ENCODE data around the gene CASP1. TPM values are rescaled to one million over a fixed set of nuclear protein-coding genes. Genes with fewer than 3 reads are reported as not detected.
"Not testable (repeated sequence)": the region's sequence is repeated elsewhere in the genome, so short reads cannot be mapped to it uniquely, and the experiment has no call there.

Gene CASP1
- total RNA-seq, 1 experiment from 2014 or later: 0.62 TPM

GRCh38 chr11:105046898-105047579, 12.1 kb upstream of the CASP1 start:
- peak; percentile 65 for DNase-seq (ENCODE audit: extremely low read depth, low read depth)

- DNase-seq (ENCODE audit: extremely low read depth, low read depth): no peak
These were observed 10.8 kb upstream of the CASP1 start for GRCh38 chr11:105045676-105046296.

- DNase-seq (ENCODE audit: extremely low read depth, low read depth): not testable (repeated sequence)
These were observed 9.9 kb upstream of the CASP1 start, which contains the start of gene CARD16 for GRCh38 chr11:105044557-105045524. Gene CARD16 (minus strand): TSS chr11:105045335. CDS start chr11:105045297, 38 bp downstream.

GRCh38 chr11:105042178-105042577, 7.2 kb upstream of the CASP1 start:
- peak; percentile 14 for DNase-seq (ENCODE audit: extremely low read depth, low read depth)

- no peak for DNase-seq (ENCODE audit: extremely low read depth, low read depth)
These were observed 5.8 kb upstream of the CASP1 start for GRCh38 chr11:105040703-105041102.

GRCh38 chr11:105034388-105034787, 556 bp downstream of the CASP1 start:
- DNase-seq (ENCODE audit: extremely low read depth, low read depth): not testable (repeated sequence)

- DNase-seq (ENCODE audit: extremely low read depth, low read depth): no peak
These were observed 1.2 kb downstream of the CASP1 start for GRCh38 chr11:105033781-105034180.

- DNase-seq (ENCODE audit: extremely low read depth, low read depth): no peak
These were observed 1.6 kb downstream of the CASP1 start for GRCh38 chr11:105033343-105033742.

GRCh38 chr11:105032495-105032894, 2.4 kb downstream of the CASP1 start:
- DNase-seq (ENCODE audit: extremely low read depth, low read depth): no peak

GRCh38 chr11:105027678-105028077, 7.3 kb downstream of the CASP1 start:
- DNase-seq (ENCODE audit: extremely low read depth, low read depth): no peak

- no peak for DNase-seq (ENCODE audit: extremely low read depth, low read depth)
These were observed 10.6 kb downstream of the CASP1 start for GRCh38 chr11:105024394-105024793.

GRCh38 chr11:105023003-105023402, 11.9 kb downstream of the CASP1 start, which contains the start of gene CASP5:
Gene CASP5 (minus strand): TSS chr11:105023168. CDS start chr11:105023136, 32 bp downstream.
- DNase-seq (ENCODE audit: extremely low read depth, low read depth): no peak

- no peak for DNase-seq (ENCODE audit: extremely low read depth, low read depth)
These were observed 12.4 kb downstream of the CASP1 start for GRCh38 chr11:105022527-105022926.

GRCh38 chr11:105007463-105007862, 27.5 kb downstream of the CASP1 start:
- DNase-seq (ENCODE audit: extremely low read depth, low read depth): no peak

GRCh38 chr11:105005451-105005845, 29.5 kb downstream of the CASP1 start:
- DNase-seq (ENCODE audit: extremely low read depth, low read depth): no peak

GRCh38 chr11:105004021-105004420, 30.9 kb downstream of the CASP1 start:
- DNase-seq (ENCODE audit: extremely low read depth, low read depth): no peak

- DNase-seq (ENCODE audit: extremely low read depth, low read depth): no peak
These were observed 31.8 kb downstream of the CASP1 start for GRCh38 chr11:105003151-105003550.

GRCh38 chr11:105000797-105001196, 34.1 kb downstream of the CASP1 start:
- DNase-seq (ENCODE audit: extremely low read depth, low read depth): no peak

GRCh38 chr11:105000167-105000566, 34.8 kb downstream of the CASP1 start:
- peak; percentile 3 for DNase-seq (ENCODE audit: extremely low read depth, low read depth)

GRCh38 chr11:104999721-105000120, 35.2 kb downstream of the CASP1 start:
- DNase-seq (ENCODE audit: extremely low read depth, low read depth): no peak

GRCh38 chr11:104997288-104997687, 37.7 kb downstream of the CASP1 start:
- peak; percentile 54 for DNase-seq (ENCODE audit: extremely low read depth, low read depth)
